Panc1 (cell line): ENCODE data around the gene UBXN11. TPM values are rescaled to one million over a fixed set of nuclear protein-coding genes. Genes with fewer than 3 reads are reported as not detected.

Experiments
- ATAC-seq: fragments of 200-7000 bp; cut with Tn5 transposase; 2 replicates; pipeline ENCODE4 v1.9.1; 2020; ENCODE audit warnings: mild to moderate bottlenecking, moderate library complexity
- BruUV-seq: library from RNA; stranded (reverse); fragments of 400-500 nt; replicated peaks from 2 replicates; lab custom pipeline; 2021; lab: Mats Ljungman, UMichigan
- CTCF ChIA-PET: fragments of 300-600 bp; sonication (Branson Sonifier 250); formaldehyde crosslinking; loops from one replicate; lab custom pipeline; 2022; ENCODE audit warnings: antibody characterized with exemption; lab: Charles Lee
- POLR2A ChIA-PET: fragments of 300-600 bp; sonication (Branson Sonifier 250); formaldehyde crosslinking; loops from one replicate; lab custom pipeline; 2022; ENCODE audit warnings: antibody characterized with exemption; lab: Charles Lee
- DNase-seq: peaks from one replicate; pipeline ENCODE4 v3.0.0-alpha.2; 2010; ENCODE audit warnings: low read depth, low spot score
- H3K27ac ChIP-seq: 2 replicates; pipeline ENCODE4 v1.5.1; 2011; ENCODE audit warnings: mild to moderate bottlenecking, low read length, inconsistent platforms
- H3K27me3 ChIP-seq: fragments of 200-500 bp; sonication (Bioruptor generic); 2 replicates; pipeline ENCODE4 v1.6.0; 2014; ENCODE audit warnings: low read length, inconsistent platforms; ENCODE audit not compliant: control insufficient read depth, insufficient read depth
- H3K36me3 ChIP-seq: fragments of 200-500 bp; sonication (Bioruptor generic); 2 replicates; pipeline ENCODE4 v1.5.1; 2014; ENCODE audit warnings: inconsistent platforms, mild to moderate bottlenecking, low read length, moderate library complexity; ENCODE audit not compliant: control insufficient read depth, insufficient read depth
- H3K4me1 ChIP-seq: 2 replicates; pipeline ENCODE4 v1.5.1; 2011; ENCODE audit warnings: inconsistent platforms, mild to moderate bottlenecking, low read length, moderate library complexity; ENCODE audit not compliant: control insufficient read depth, insufficient read depth
- H3K4me3 ChIP-seq, 2 experiments: 2 replicates each; pipeline ENCODE4 v1.5.1; 2011 to 2012; ENCODE audit warnings: low read depth in 2 of 2, low read length in 2 of 2, mild to moderate bottlenecking in 2 of 2, inconsistent platforms in 1 of 2, moderate library complexity in 1 of 2
- H3K9me3 ChIP-seq: fragments of 200-500 bp; sonication (Bioruptor generic); 2 replicates; pipeline ENCODE4 v1.5.1; 2014; ENCODE audit warnings: low read depth, mild to moderate bottlenecking, inconsistent platforms, low read length, moderate library complexity; ENCODE audit not compliant: control insufficient read depth, insufficient read depth
- CTCF ChIP-seq: fragments of 450-650 bp; IDR thresholded peaks from 2 replicates; pipeline ENCODE4 v1.5.1; 2017; ENCODE audit warnings: mild to moderate bottlenecking
- POLR2AphosphoS5 ChIP-seq: IDR thresholded peaks from 2 replicates; pipeline ENCODE4 v1.6.1; 2012; ENCODE audit warnings: mild to moderate bottlenecking, low read depth, low read length, moderate library complexity
- REST ChIP-seq, 2 experiments: IDR thresholded peaks; 2 replicates each; pipeline ENCODE4 v1.6.1; 2011 to 2012; ENCODE audit warnings: low read depth in 2 of 2, control low read depth in 1 of 2, low read length in 1 of 2, mild to moderate bottlenecking in 1 of 2, moderate library complexity in 1 of 2; ENCODE audit not compliant: insufficient read depth in 1 of 2
- SIN3A ChIP-seq: IDR thresholded peaks from 2 replicates; pipeline ENCODE4 v1.6.1; 2012; ENCODE audit warnings: low read depth, mild to moderate bottlenecking, low read length, moderate library complexity, borderline replicate concordance; ENCODE audit not compliant: insufficient read depth
- TCF7L2 ChIP-seq: IDR thresholded peaks from 2 replicates; pipeline ENCODE4 v1.6.1; 2011; ENCODE audit warnings: mild to moderate bottlenecking, low read depth, low read length, inconsistent platforms
- in situ Hi-C: cut with HindIII; loops from 2 replicates; pipeline ENCODE4 v1.10.0; 2016; ENCODE audit warnings: low sequenced_read_pairs, low pct_unique_long_range_greater_than_20kb
- intact Hi-C: fragments of 100-400 bp; cut with micrococcal nuclease; formaldehyde crosslinking; loops from one replicate; pipeline ENCODE4 v1.10.0; 2022; ENCODE audit not compliant: unreplicated experiment
- total RNA-seq: library from RNA; stranded (reverse); gene quantifications from one replicate; pipeline ENCODE4 v1.2.1, GENCODE V29; 2021; ENCODE audit not compliant: unreplicated experiment

The UBXN11 gene
- total RNA-seq, 1 experiment from 2014 or later: 23.7 TPM

GRCh38 chr1:26353210-26353859 is 46.9 kb upstream of the UBXN11 start:
- Histone ChIP-seq H3K27ac (no peak overlapping the region), H3K27me3 (no peaks in the 10 kb centered on the region), H3K4me1 (peaks cover 15% of the 10 kb centered on the region), H3K36me3 (no peaks in the 10 kb centered on the region), H3K4me3 (no peak overlapping the region), H3K9me3 (no peaks in the 10 kb centered on the region)
- no peak for DNase-seq
- BruUV-seq: no TSS peak
- CTCF ChIA-PET: interaction anchor here (0.7 kb wide), 1 partner anchor 64 kb away, joined by 3 read pairs; no protein-coding TSS in a partner anchor
- TF ChIP-seq CTCF (no peak), SIN3A (no peak), REST (IDR thresholded peaks at IDR 0.05; ENCODE audit: insufficient read depth in 1 of 2, low read depth in 2 of 2, low read length in 1 of 2) (no peak), TCF7L2 (no peak), POLR2AphosphoS5 (no peak)
- intact Hi-C loops (no loop called here), in situ Hi-C loops (no loop called here)
- POLR2A ChIA-PET: no interaction called here
- no peak for ATAC-seq

GRCh38 chr1:26352338-26352679 is 45.9 kb upstream of the UBXN11 start:
- Histone ChIP-seq H3K9me3 (no peaks in the 10 kb centered on the region), H3K4me1 (peaks cover 15% of the 10 kb centered on the region), H3K36me3 (no peaks in the 10 kb centered on the region), H3K27ac (no peak overlapping the region), H3K27me3 (no peaks in the 10 kb centered on the region), H3K4me3 (no peak overlapping the region)
- CTCF ChIA-PET: no interaction called here
- TF ChIP-seq REST (IDR thresholded peaks at IDR 0.05; ENCODE audit: insufficient read depth in 1 of 2, low read depth in 2 of 2, low read length in 1 of 2) (no peak), TCF7L2 (no peak)
- BruUV-seq: no TSS peak
- in situ Hi-C loops: no loop called here
- intact Hi-C loops: no loop called here
- DNase-seq: no peak
- POLR2A ChIA-PET: no interaction called here
- no peak for ATAC-seq
